PC-9 (cell line): ENCODE measurements around the gene ZNF219. TPM values are rescaled to one million over a fixed set of nuclear protein-coding genes. Genes with fewer than 3 reads are reported as not detected.

ENCODE experiments used
- BruUV-seq: library from RNA; stranded (reverse); fragments of 400-500 nt; replicated peaks from 2 replicates; lab custom pipeline; 2021; lab: Mats Ljungman, UMichigan
- CTCF ChIA-PET: fragments of 300-600 bp; sonication (Branson Sonifier 250); formaldehyde crosslinking; loops from one replicate; lab custom pipeline; 2022; ENCODE audit warnings: antibody characterized with exemption; lab: Charles Lee
- POLR2A ChIA-PET: fragments of 300-600 bp; sonication (Branson Sonifier 250); formaldehyde crosslinking; loops from one replicate; lab custom pipeline; 2022; ENCODE audit warnings: antibody characterized with exemption; ENCODE audit not compliant: unreplicated experiment; lab: Charles Lee
- DNase-seq, 2 experiments: peaks; one replicate each; pipeline versions ENCODE4 v3.0.0 to v3.0.0-alpha.2; 2015 to 2022; ENCODE audit warnings: mixed read lengths in 1 of 2
- H2AFZ ChIP-seq: fragments of 200-600 bp; sonication (generic); 2 replicates; pipeline ENCODE4 v1.8.1; 2017; ENCODE audit warnings: antibody characterized with exemption
- H3F3A ChIP-seq: fragments of 200-600 bp; sonication (generic); 2 replicates; pipeline ENCODE4 v1.8.1; 2017; ENCODE audit warnings: antibody characterized with exemption, mild to moderate bottlenecking, low read depth; ENCODE audit not compliant: insufficient read depth
- H3K27ac ChIP-seq: fragments of 200-600 bp; sonication (generic); 2 replicates; pipeline ENCODE4 v1.6.1; 2016; ENCODE audit warnings: mixed run types
- H3K27me3 ChIP-seq: fragments of 200-600 bp; sonication (generic); 2 replicates; pipeline ENCODE4 v1.6.1; 2016; ENCODE audit warnings: low read depth, mixed run types; ENCODE audit not compliant: insufficient read depth
- H3K36me3 ChIP-seq: fragments of 200-600 bp; sonication (generic); 2 replicates; pipeline ENCODE4 v1.6.1; 2016; ENCODE audit warnings: low read depth, mixed run types
- H3K4me1 ChIP-seq: fragments of 200-600 bp; sonication (generic); replicated peaks from 2 replicates; pipeline ENCODE4 v1.6.1; 2016; ENCODE audit warnings: mixed run types; ENCODE audit not compliant: insufficient read depth
- H3K4me2 ChIP-seq: fragments of 200-600 bp; sonication (generic); 2 replicates; pipeline ENCODE4 v1.6.1; 2017; ENCODE audit warnings: mixed run types
- H3K4me3 ChIP-seq: fragments of 200-600 bp; sonication (generic); 2 replicates; pipeline ENCODE4 v1.6.1; 2016; ENCODE audit warnings: mixed run types
- H3K79me2 ChIP-seq: fragments of 200-600 bp; sonication (generic); 2 replicates; pipeline ENCODE4 v1.6.1; 2017; ENCODE audit warnings: low read depth, mixed run types
- H3K9me2 ChIP-seq: fragments of 200-600 bp; sonication (generic); 2 replicates; pipeline ENCODE4 v1.8.1; 2017; ENCODE audit warnings: mild to moderate bottlenecking; ENCODE audit not compliant: insufficient read depth
- H3K9me3 ChIP-seq: fragments of 200-600 bp; sonication (generic); 2 replicates; pipeline ENCODE4 v1.8.1; 2016; ENCODE audit warnings: low read depth; ENCODE audit not compliant: insufficient read depth
- H4K20me1 ChIP-seq: fragments of 200-600 bp; sonication (generic); 2 replicates; pipeline ENCODE4 v1.8.1; 2017; ENCODE audit not compliant: insufficient read depth
- CTCF ChIP-seq: fragments of 200-600 bp; sonication (generic); conservative IDR thresholded peaks from 2 replicates; pipeline ENCODE4 v1.6.1; 2017; ENCODE audit warnings: mixed run types, antibody characterized with exemption, mild to moderate bottlenecking, moderate library complexity
- EZH2 ChIP-seq: fragments of 200-600 bp; sonication (generic); IDR thresholded peaks from 2 replicates; pipeline ENCODE4 v1.8.0; 2017; ENCODE audit warnings: antibody characterized with exemption, low read depth
- intact Hi-C: fragments of 100-400 bp; cut with micrococcal nuclease; formaldehyde crosslinking; loops from one replicate; pipeline ENCODE4 v1.10.0; 2022; ENCODE audit not compliant: unreplicated experiment
- total RNA-seq: library from RNA; stranded (reverse); gene quantifications from 2 replicates; pipeline ENCODE4 v1.2.3, GENCODE V29; 2021

ZNF219 gene
- total RNA-seq, 1 experiment from 2014 or later: 25.3 TPM

GRCh38 chr14:21047378-21047781 is 51.1 kb downstream of the ZNF219 start:
- H3K27ac ChIP-seq: no peak overlapping the region
- intact Hi-C loops: no loop called here

GRCh38 chr14:21043974-21044618 is 54.4 kb downstream of the ZNF219 start:
- Histone ChIP-seq H3K27me3 (no peaks in the 10 kb centered on the region), H3K9me2 (no peaks in the 10 kb centered on the region), H3K4me1 (peaks cover 15% of the 10 kb centered on the region), H3K9me3 (no peaks in the 10 kb centered on the region), H3K4me2 (peak overlapping the region; percentile 40), H3K79me2 (no peaks in the 10 kb centered on the region), H3F3A (peaks cover 9% of the 10 kb centered on the region; the same call in 1 of the 2 replicates), H3K27ac (no peak overlapping the region), H3K4me3 (no peak overlapping the region), H2AFZ (no peak overlapping the region), H3K36me3 (no peaks in the 10 kb centered on the region), H4K20me1 (no peaks in the 10 kb centered on the region)
- ChIA-PET CTCF (interaction anchor here (0.8 kb wide), 1 partner anchor 29 kb away, joined by 4 read pairs; no protein-coding TSS in a partner anchor), POLR2A (no interaction called here)
- TF ChIP-seq EZH2: no peak
- no peak for TF ChIP-seq CTCF
- no TSS peak for BruUV-seq
- DNase-seq: peak; percentile 47 to 55
- intact Hi-C loops: no loop called here

More at GRCh38 chr14:21047378-21047781, 51.1 kb downstream of the ZNF219 start:
- BruUV-seq: no TSS peak
- no peak overlapping the region for H3K4me3 ChIP-seq
- no peaks in the 10 kb centered on the region for H3K36me3 ChIP-seq
- no peak overlapping the region for H2AFZ ChIP-seq
- no peak for DNase-seq
- no peak overlapping the region for H3K4me2 ChIP-seq
- CTCF ChIA-PET: no interaction called here
- no peaks in the 10 kb centered on the region for H3K27me3 ChIP-seq
- H3K9me3 ChIP-seq: no peaks in the 10 kb centered on the region
- H3K9me2 ChIP-seq: no peaks in the 10 kb centered on the region
- H3F3A ChIP-seq: peaks cover 9% of the 10 kb centered on the region; the same call in 1 of the 2 replicates
- H4K20me1 ChIP-seq: no peaks in the 10 kb centered on the region
- H3K4me1 ChIP-seq: peaks cover 15% of the 10 kb centered on the region
- POLR2A ChIA-PET: no interaction called here
- H3K79me2 ChIP-seq: no peaks in the 10 kb centered on the region
- no peak for TF ChIP-seq CTCF
- no peak for TF ChIP-seq EZH2

- Histone ChIP-seq H3K9me3 (no peaks in the 10 kb centered on the region), H3K4me1 (peaks cover 15% of the 10 kb centered on the region), H3K27me3 (no peaks in the 10 kb centered on the region), H3K79me2 (no peaks in the 10 kb centered on the region), H3K36me3 (no peaks in the 10 kb centered on the region), H3K4me3 (no peak overlapping the region), H3K27ac (no peak overlapping the region), H3K9me2 (no peaks in the 10 kb centered on the region), H4K20me1 (no peaks in the 10 kb centered on the region), H3K4me2 (peak overlapping the region; percentile 40), H3F3A (peaks cover 9% of the 10 kb centered on the region; the same call in 1 of the 2 replicates), H2AFZ (no peak overlapping the region)
- ChIA-PET POLR2A (no interaction called here), CTCF (interaction anchor here (0.8 kb wide), 1 partner anchor 29 kb away, joined by 4 read pairs; no protein-coding TSS in a partner anchor)
- intact Hi-C loops: no loop called here
- no peak for DNase-seq
- TF ChIP-seq EZH2 (no peak), CTCF (no peak)
- no TSS peak for BruUV-seq
These were observed 55.0 kb downstream of the ZNF219 start for GRCh38 chr14:21043387-21043973.
